GM19023 (cell line): Measurements from ENCODE around the gene CTSH.
"Not testable (repeated sequence)": the region's sequence is repeated elsewhere in the genome, so short reads cannot be mapped to it uniquely, and the experiment has no call there.

Source experiments
- ATAC-seq: cut with Tn5 transposase; IDR thresholded peaks from one replicate; pipeline ENCODE4 v1.9.1; 2021; ENCODE audit warnings: mild to moderate bottlenecking, moderate library complexity; ENCODE audit not compliant: unreplicated experiment

CTSH gene

DNA sequence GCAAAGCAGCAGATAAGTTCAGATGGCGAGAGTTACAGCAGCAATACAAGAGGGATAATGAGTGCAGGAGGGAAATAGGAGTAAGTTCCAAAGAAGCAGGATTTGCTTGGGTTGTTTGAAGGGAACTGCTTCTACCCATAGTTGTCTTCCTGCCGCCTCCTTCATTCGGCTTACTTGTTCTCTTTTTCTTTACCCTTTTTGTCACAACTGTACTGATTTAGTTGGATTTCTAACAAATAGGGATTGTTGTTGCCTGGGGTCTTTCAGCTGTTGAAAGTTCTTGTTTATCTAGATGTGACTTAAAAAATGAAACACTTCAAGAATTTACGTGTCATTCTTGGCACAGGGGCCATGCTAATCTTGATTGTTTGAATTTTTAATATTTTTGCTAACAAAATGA is 46.3 kb downstream of the CTSH start:
- no peak for ATAC-seq

- ATAC-seq = no peak
Observed at GRCh38 chr15:78895471-78895870, 49.4 kb downstream of the CTSH start.

DNA sequence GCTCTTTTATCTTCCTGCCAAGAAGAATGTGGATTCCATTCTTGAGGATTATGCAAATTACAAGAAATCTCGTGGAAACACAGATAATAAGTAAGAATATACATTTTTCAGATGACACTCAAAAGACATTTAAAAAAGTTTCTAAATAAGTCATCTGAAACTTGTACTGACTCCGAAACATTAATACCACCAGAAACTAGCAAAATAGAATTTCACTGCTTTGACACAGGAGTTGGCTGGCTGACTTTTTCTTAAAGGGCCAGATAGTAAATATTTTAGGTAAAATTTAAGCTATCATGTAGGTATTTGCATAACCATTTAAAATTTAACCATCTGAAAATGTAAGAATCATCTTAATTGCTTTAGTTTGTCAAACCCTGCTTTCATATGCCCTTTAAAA is 51.3 kb downstream of the CTSH start:
- no peak for ATAC-seq

DNA sequence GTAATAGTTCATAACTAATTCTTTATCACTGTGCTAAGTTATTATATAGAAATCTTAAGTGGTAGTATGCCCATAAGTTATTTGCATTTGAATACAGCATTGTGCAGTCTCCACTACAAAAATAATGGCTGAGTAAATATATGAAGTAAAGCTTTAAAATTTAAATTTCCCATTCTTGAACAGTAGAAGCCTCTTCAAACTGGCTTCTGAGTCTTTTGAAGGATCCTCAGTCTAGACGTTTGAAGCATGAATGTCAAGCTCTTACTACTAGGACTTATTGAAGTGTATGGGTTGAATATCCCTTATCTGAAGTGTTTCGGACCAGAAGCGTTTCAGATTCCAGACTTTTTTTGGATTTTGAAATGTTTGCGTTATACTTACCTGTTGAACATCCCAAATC is 55.8 kb downstream of the CTSH start:
- ATAC-seq = no peak

DNA sequence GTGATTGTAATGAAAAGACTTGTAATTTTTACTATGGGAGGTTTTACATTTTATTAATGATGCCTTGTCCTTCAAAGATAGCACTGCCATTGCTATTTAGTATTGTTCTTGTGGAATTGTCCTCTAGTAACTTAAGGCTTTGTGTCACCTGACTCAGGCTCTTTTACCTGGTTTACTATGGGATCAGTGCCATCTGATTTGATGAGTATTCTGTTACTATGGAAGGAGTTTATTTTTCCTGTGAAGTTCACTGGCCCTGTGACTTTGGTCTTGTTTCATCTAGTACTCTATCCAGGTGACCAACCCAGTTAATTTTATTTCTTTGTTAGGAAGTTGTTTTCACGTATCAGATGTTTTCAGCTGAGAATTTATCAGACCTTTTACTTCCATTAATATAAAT is 63.2 kb downstream of the CTSH start:
- ATAC-seq = no peak

DNA sequence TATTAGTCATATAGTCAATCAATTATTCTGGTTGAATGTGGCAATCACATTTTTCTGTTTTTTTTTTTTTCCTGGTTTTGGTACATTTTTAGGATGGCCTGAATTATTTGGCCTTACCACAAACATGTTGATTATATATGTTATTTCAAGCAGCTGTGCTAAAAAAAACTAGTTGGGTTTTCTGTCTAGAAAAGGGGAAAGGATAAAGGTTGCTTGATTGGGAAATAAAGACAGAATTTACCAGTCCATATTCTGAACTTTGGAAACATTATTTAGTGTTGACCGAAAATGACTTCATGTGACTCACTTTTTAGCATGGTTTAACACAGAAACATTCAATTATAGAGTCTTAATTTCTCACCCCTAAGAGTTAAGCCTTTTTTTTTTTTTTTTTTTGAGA is 64.0 kb downstream of the CTSH start:
- no peak for ATAC-seq

DNA sequence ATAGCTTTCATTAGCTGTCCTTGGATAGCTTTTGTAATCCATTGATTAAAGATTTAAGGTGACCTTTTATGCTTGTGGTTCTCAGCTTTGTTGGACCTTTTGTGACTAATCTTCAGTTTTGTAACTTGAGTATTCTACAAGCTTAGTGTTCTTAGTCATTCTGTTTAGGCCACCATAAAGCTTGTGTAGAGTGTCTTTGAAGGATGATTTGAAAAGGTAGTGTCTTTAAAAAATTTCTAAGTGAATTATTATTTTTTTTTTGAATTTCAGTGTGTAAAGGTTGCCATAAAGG is 64.7 kb downstream of the CTSH start:
- no peak for ATAC-seq

- ATAC-seq = no peak
Observed at GRCh38 chr15:78879517-78880241, 65.2 kb downstream of the CTSH start.

DNA sequence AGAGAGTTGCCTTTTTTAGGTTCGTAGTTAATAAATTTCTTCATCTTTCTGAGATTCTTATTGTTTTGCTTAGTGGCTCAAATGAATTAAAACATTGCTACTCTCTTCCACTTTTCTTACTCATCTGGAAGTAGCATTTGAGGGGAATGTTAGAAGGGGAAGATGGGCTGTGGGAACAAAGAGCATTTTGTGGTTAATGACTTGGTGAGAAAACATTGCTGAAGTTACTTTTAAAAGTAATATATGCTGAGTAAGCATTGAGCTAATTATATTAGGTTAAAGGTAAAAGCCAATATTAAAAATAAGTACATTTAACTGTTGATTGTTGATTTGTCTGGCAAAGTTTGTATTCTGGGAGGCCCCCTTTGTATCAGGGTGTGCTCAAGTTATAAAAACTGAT is 66.5 kb downstream of the CTSH start:
- ATAC-seq = no peak

GRCh38 chr15:78876954-78877353 is 67.9 kb downstream of the CTSH start:
- not testable (repeated sequence) for ATAC-seq

GRCh38 chr15:78875107-78875914 is 69.5 kb downstream of the CTSH start:
- ATAC-seq = no peak

- no peak for ATAC-seq
Observed at GRCh38 chr15:78873793-78874765, 70.8 kb downstream of the CTSH start.

DNA sequence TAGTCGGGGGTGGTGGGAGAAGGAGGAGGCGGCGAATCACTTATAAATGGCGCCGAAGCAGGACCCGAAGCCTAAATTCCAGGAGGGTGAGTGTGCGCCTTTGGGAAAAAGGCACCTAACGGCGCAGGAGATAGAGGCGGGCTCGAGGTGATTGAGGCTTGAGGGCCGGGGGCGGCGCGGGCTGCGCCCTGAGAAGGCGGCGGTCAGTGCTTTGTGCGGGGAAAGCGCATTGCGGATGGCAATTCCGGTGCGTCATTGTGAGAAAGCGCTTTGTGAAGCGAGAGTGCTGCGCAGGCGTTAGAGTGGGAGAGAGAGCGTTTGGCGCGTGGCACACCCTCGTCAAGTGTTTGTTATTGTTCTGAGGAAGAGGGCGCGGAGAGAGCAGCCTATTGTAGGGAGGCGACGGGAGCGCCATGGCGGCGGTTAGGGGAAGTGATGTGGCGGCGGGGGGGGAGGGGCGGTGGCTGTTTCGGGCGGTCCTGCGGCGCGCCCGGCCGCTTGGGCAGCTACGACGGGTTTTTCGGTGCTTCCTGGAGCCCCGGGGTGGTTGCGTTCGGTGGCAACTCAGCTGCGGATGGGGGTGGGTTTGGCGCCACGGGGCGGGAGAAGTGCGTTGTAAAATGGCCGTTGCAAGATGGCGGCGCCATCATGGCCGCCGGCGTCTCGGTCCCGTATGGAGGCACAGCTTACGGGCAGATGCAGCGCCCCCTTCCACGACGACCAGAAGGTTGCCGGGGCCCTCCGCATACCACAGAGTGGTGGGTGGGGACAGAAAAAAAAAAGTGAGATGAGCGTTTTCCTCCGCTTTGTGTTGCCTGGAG is 71.7 kb downstream of the CTSH start:
- peak; percentile 62 for ATAC-seq

DNA sequence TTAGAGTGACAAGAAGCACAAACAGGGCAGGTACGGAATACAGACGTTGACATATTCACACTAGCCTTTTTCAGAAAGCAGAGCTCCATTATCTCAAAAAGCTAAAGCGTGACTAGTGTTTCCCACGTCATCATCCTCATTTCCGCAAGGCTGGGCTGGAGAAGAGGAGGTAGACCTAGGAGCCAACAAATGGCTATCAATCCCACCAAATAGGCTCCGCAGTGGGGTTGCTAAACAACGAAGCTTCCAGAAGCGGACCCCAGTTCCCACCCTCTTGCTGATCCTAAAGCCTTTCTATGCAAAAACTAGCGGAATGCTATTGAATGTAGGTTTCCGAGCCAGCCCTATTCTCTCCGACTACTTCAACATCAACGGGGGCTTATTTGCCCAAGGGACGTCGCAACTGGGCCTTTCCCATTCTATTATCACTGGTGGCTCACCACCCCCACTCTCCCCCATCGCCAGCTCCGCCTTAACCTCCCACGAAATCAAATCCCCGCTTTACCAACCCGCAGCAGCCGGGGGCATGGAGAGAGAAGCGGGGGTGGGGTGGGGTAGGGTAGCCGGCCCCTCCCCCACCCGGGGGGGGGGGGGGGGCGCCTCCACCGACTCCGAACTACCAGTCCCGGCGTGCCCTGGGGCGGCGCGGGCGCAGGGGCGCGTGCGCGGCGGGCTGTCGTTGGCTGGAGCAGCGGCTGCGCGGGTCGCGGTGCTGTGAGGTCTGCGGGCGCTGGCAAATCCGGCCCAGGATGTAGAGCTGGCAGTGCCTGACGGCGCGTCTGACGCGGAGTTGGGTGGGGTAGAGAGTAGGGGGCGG is 72.5 kb downstream of the CTSH start, which contains the start of gene MORF4L1:
MORF4L1 (plus strand) TSS at position 736 of the 817 bp plus-strand sequence. CDS start 128 bp downstream, outside the sequence.
- peak; percentile 83 for ATAC-seq

GRCh38 chr15:78871483-78872127 is 73.2 kb downstream of the CTSH start:
- ATAC-seq = not testable (repeated sequence)
